Gastroesophageal sphincter (tissue), 3 donors: ENCODE data around the gene GDPGP1.

ENCODE experiments used
- POLR2A ChIP-seq, 2 donors: fragments of 450-650 bp; IDR thresholded peaks; one replicate each; pipeline ENCODE4 v1.6.1; 2017; ENCODE audit warnings: antibody characterized with exemption in 2 of 2, mild to moderate bottlenecking in 2 of 2, moderate library complexity in 1 of 2
- POLR2AphosphoS5 ChIP-seq: sonication (generic); formaldehyde crosslinking; IDR thresholded peaks from one replicate; pipeline ENCODE4 v1.6.1; 2017; ENCODE audit warnings: antibody characterized with exemption
- TF ChIP-seq, protein P1 (sequence below), 4 experiments: fragments of 200-600 bp in 2 of 4; fragments of 450-650 bp in 2 of 4; sonication (generic) in 1 of 4; IDR thresholded peaks; one replicate each; pipeline ENCODE4 v1.5.1; 2017 to 2019; ENCODE audit warnings: antibody characterized with exemption in 4 of 4, mild to moderate bottlenecking in 2 of 4, moderate library complexity in 2 of 4

DNA sequence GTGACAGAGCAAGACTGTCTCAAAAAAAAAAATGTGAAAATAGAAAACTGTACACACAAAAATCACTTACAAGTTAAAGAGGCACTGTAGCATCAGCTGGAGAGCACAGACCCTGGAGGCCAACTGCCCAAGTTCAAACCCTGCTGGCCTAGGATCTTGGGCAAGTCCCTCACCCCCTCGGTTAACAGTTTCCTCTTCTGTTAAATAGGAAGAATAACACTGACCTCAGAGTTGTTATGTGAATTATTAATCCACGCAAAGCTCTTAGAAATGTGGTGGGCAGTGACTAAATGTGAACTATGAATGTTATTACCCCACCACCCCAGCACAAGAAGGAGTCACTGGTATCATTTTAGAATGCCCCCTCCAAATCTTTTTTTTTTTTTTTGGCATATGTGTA, 11.5 kb upstream of the GDPGP1 start:
- TF ChIP-seq POLR2A (IDR thresholded peaks at IDR 0.05) (no peak), POLR2AphosphoS5 (no peak)
- TF ChIP-seq, protein P1, sequence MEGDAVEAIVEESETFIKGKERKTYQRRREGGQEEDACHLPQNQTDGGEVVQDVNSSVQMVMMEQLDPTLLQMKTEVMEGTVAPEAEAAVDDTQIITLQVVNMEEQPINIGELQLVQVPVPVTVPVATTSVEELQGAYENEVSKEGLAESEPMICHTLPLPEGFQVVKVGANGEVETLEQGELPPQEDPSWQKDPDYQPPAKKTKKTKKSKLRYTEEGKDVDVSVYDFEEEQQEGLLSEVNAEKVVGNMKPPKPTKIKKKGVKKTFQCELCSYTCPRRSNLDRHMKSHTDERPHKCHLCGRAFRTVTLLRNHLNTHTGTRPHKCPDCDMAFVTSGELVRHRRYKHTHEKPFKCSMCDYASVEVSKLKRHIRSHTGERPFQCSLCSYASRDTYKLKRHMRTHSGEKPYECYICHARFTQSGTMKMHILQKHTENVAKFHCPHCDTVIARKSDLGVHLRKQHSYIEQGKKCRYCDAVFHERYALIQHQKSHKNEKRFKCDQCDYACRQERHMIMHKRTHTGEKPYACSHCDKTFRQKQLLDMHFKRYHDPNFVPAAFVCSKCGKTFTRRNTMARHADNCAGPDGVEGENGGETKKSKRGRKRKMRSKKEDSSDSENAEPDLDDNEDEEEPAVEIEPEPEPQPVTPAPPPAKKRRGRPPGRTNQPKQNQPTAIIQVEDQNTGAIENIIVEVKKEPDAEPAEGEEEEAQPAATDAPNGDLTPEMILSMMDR (IDR thresholded peaks at IDR 0.05): no peak
